ENCODE data around the gene PTBP3. TPM values are rescaled to one million over a fixed set of nuclear protein-coding genes. Genes with fewer than 3 reads are reported as not detected.

PTBP3 gene
- total and polyA plus RNA-seq, 2 of the 4 experiments (the other 2 are of a cell fraction), result 8.6 to 15.6 TPM

DNA sequence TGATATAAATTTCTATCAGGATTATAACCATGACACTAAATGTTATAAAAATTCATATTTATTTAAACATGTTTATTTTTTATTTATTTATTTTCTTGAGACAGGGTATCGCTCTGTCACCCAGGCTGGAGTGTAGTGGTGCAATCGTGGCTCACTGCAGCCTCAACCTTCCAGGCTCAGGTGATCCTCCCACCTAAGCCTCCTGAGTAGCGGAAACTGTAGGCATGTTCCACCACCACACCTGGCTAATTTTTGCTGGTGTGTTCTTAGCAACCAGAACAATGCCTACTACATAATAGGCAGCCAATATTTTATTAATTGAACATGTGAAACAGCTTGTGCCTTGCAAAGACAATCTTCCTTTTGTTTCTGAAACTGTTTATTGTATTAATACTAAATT, 6.5 kb upstream of the PTBP3 start:
- TF ChIP-seq NFE2L2 (IDR thresholded peaks at IDR 0.05; ENCODE audit: low read depth, low read length) (no peak), MXI1 (IDR thresholded peaks at IDR 0.05; ENCODE audit: borderline replicate concordance, low read depth, low read length) (no peak), SMC3 (IDR thresholded peaks at IDR 0.05; ENCODE audit: low read depth, low read length) (no peak), CEBPB (IDR thresholded peaks at IDR 0.05; ENCODE audit: low read depth, low read length) (no peak), POLR2A (IDR thresholded peaks at IDR 0.05; ENCODE audit: low read depth, low read length) (no peak), MAFK (IDR thresholded peaks at IDR 0.05; ENCODE audit: low read depth, low read length) (no peak), RAD21 (IDR thresholded peaks at IDR 0.05; ENCODE audit: low read length) (no peak), MAZ (IDR thresholded peaks at IDR 0.05; ENCODE audit: borderline replicate concordance, low read depth, low read length) (no peak), BHLHE40 (IDR thresholded peaks at IDR 0.05; ENCODE audit: low read depth, low read length) (no peak), CHD1 (IDR thresholded peaks at IDR 0.05; ENCODE audit: low read depth, low read length) (no peak), CTCF (conservative IDR thresholded peaks at IDR 0.05; ENCODE audit: low read depth, low read length) (no peak), USF2 (IDR thresholded peaks at IDR 0.05; ENCODE audit: low read depth, low read length) (no peak), FOS (IDR thresholded peaks at IDR 0.05; ENCODE audit: low read depth, low read length) (no peak), RCOR1 (IDR thresholded peaks at IDR 0.05; ENCODE audit: insufficient replicate concordance, low read length) (no peak), RFX5 (IDR thresholded peaks at IDR 0.05; ENCODE audit: low read depth, low read length) (no peak)
- TF ChIP-seq, protein P1, sequence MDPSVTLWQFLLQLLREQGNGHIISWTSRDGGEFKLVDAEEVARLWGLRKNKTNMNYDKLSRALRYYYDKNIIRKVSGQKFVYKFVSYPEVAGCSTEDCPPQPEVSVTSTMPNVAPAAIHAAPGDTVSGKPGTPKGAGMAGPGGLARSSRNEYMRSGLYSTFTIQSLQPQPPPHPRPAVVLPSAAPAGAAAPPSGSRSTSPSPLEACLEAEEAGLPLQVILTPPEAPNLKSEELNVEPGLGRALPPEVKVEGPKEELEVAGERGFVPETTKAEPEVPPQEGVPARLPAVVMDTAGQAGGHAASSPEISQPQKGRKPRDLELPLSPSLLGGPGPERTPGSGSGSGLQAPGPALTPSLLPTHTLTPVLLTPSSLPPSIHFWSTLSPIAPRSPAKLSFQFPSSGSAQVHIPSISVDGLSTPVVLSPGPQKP (IDR thresholded peaks at IDR 0.05; ENCODE audit: borderline replicate concordance, low read depth, low read length), result no peak
- no peak overlapping the region for H2BK15ac ChIP-seq (ENCODE audit: low read depth, low read length)
- no peak overlapping the region for H2AFZ ChIP-seq (replicated peaks; ENCODE audit: low read length, poor library complexity)
- no peak overlapping the region for H3K14ac ChIP-seq (replicated peaks; ENCODE audit: low read depth, low read length)
- H3K9me3 ChIP-seq (ENCODE audit: control insufficient read depth, insufficient read depth, low read length), result no peaks in the 10 kb centered on the region
- no peak overlapping the region for H2BK120ac ChIP-seq (ENCODE audit: low read depth, low read length)
- ChIA-PET POLR2A (ENCODE audit: unreplicated experiment) (no interaction called here), CTCF (no interaction called here)
- no peak overlapping the region for H3K4ac ChIP-seq (ENCODE audit: low read depth, low read length)
- no peak overlapping the region for H3K56ac ChIP-seq (ENCODE audit: extremely low read depth, insufficient read depth, low read length)
- no peaks in the 10 kb centered on the region for H3K27me3 ChIP-seq (ENCODE audit: control insufficient read depth, insufficient read depth, low read length)
- no peaks in the 10 kb centered on the region for H3K36me3 ChIP-seq (ENCODE audit: control insufficient read depth, insufficient read depth, low read length)
- no peak for DNase-seq
- no CpG with 5 or more reads among the region's 3 CpGs for WGBS, 2 experiments (ENCODE audit: extremely low coverage in 2 of 2, insufficient read length in 1 of 2)
- in situ Hi-C loops (cut with MboI; ENCODE audit: low sequenced_read_pairs) (no loop called here), intact Hi-C loops (cut with micrococcal nuclease) (loop anchor here (10.0 kb wide), 1 partner anchor 575 kb away; no protein-coding TSS in a partner anchor), dilution Hi-C loops (cut with HindIII; ENCODE audit: low sequenced_read_pairs, unreplicated experiment) (no loop called here)
- H3K4me1 ChIP-seq (ENCODE audit: control insufficient read depth, insufficient read depth, low read length), result peaks cover 3% of the 10 kb centered on the region; the same call in 1 of the 2 replicates
- H3K4me2 ChIP-seq (ENCODE audit: low read depth, low read length), result no peak overlapping the region
- H4K5ac ChIP-seq (ENCODE audit: low read depth, low read length), result no peak overlapping the region
- H2AK9ac ChIP-seq (replicated peaks; ENCODE audit: low read depth, low read length, poor library complexity), result no peak overlapping the region
- H2BK5ac ChIP-seq (ENCODE audit: low read depth, low read length, poor library complexity, severe bottlenecking), result no peak overlapping the region
- no peak overlapping the region for H2BK20ac ChIP-seq (ENCODE audit: low read depth, low read length)
- no peak overlapping the region for H3K4me3 ChIP-seq (ENCODE audit: insufficient read depth, low read depth, low read length)
- no peak overlapping the region for H2AK5ac ChIP-seq (ENCODE audit: low read depth, low read length)
- H3K79me1 ChIP-seq (ENCODE audit: low read depth in 1 of 2, low read length in 2 of 2), result no peaks in the 10 kb centered on the region
- H4K8ac ChIP-seq (ENCODE audit: low read depth in 2 of 2, low read length in 2 of 2), result no peak overlapping the region
- H3K9me1 ChIP-seq (ENCODE audit: insufficient read depth, low read length), result peaks cover 3% of the 10 kb centered on the region; the same call in 1 of the 2 replicates
- no peak for ATAC-seq (ENCODE audit: low read depth)
- no peaks in the 10 kb centered on the region for H4K20me1 ChIP-seq (ENCODE audit: insufficient read depth, low read length)
- H3K27ac ChIP-seq (ENCODE audit: insufficient read depth, low read length), result no peak overlapping the region
- H4K91ac ChIP-seq (ENCODE audit: insufficient read depth, low read depth, low read length), result no peak overlapping the region
- H3K9ac ChIP-seq (ENCODE audit: low read depth, low read length), result no peak overlapping the region
- no TSS peak for BruUV-seq (replicated peaks)
- no peak overlapping the region for H3K18ac ChIP-seq (ENCODE audit: low read depth, low read length)
- no peak overlapping the region for H3K23ac ChIP-seq (ENCODE audit: low read depth, low read length)

All from IMR-90 (cell line).